GM18858 (cell line): ENCODE results near the gene HAND2.

ENCODE experiments used
- ATAC-seq: cut with Tn5 transposase; IDR thresholded peaks from one replicate; pipeline ENCODE4 v1.9.1; 2021; ENCODE audit not compliant: unreplicated experiment

HAND2 gene

GRCh38 chr4:173536808-173537429 lies 6.9 kb upstream of the HAND2 start:
- no peak for ATAC-seq

- ATAC-seq: no peak
Measured at GRCh38 chr4:173535957-173536356, 5.9 kb upstream of the HAND2 start.

GRCh38 chr4:173535165-173535902 lies 5.3 kb upstream of the HAND2 start:
- ATAC-seq: no peak

GRCh38 chr4:173534434-173534833 lies 4.4 kb upstream of the HAND2 start:
- ATAC-seq: no peak

- ATAC-seq: no peak
Measured at GRCh38 chr4:173532725-173533511, 2.9 kb upstream of the HAND2 start.

- ATAC-seq: no peak
Measured at GRCh38 chr4:173531086-173531965, 1.3 kb upstream of the HAND2 start.

GRCh38 chr4:173530326-173531085 lies 477 bp upstream of the HAND2 start:
- ATAC-seq: no peak

- no peak for ATAC-seq
Measured at GRCh38 chr4:173528378-173529321, 1.4 kb downstream of the HAND2 start.

GRCh38 chr4:173527103-173527891 lies 2.7 kb downstream of the HAND2 start:
- no peak for ATAC-seq

- no peak for ATAC-seq
Measured at GRCh38 chr4:173526724-173527102, 3.3 kb downstream of the HAND2 start.

GRCh38 chr4:173526027-173526482 lies 4.0 kb downstream of the HAND2 start:
- no peak for ATAC-seq

GRCh38 chr4:173525118-173526011 lies 4.7 kb downstream of the HAND2 start:
- no peak for ATAC-seq

GRCh38 chr4:173524218-173525117 lies 5.6 kb downstream of the HAND2 start:
- no peak for ATAC-seq

GRCh38 chr4:173522951-173523395 lies 7.1 kb downstream of the HAND2 start:
- no peak for ATAC-seq

- no peak for ATAC-seq
Measured at GRCh38 chr4:173522160-173522950, 7.7 kb downstream of the HAND2 start.
